Caki2 (cell line): Measurements from ENCODE around the gene STK24. TPM values are rescaled to one million over a fixed set of nuclear protein-coding genes. Genes with fewer than 3 reads are reported as not detected.

Experiments
- DNase-seq: peaks from one replicate; pipeline ENCODE4 v3.0.0-alpha.2; 2015; ENCODE audit warnings: low read depth
- in situ Hi-C: cut with HindIII; loops from 2 replicates; pipeline ENCODE4 v1.10.0; 2016; ENCODE audit warnings: low sequenced_read_pairs, low pct_unique_long_range_greater_than_20kb, mixed read lengths
- total RNA-seq: library from RNA; depleted of rRNA; stranded (reverse); fragments of >200 nt; shearing (Covaris generic); gene quantifications from 2 replicates; pipeline ENCODE4 v1.2.3, GENCODE V29; 2014; ENCODE audit warnings: low replicate concordance

The STK24 gene
- total RNA-seq, 1 experiment from 2014 or later, result 94.3 TPM

- in situ Hi-C loops, result no loop called here
Measured at GRCh38 chr13:98541701-98542203, 35.2 kb downstream of the STK24 start.

GRCh38 chr13:98541191-98541590 is 35.7 kb downstream of the STK24 start:
- no peak for DNase-seq
- in situ Hi-C loops, result no loop called here

More at GRCh38 chr13:98541701-98542203, 35.2 kb downstream of the STK24 start:
- DNase-seq, result no peak

DNA sequence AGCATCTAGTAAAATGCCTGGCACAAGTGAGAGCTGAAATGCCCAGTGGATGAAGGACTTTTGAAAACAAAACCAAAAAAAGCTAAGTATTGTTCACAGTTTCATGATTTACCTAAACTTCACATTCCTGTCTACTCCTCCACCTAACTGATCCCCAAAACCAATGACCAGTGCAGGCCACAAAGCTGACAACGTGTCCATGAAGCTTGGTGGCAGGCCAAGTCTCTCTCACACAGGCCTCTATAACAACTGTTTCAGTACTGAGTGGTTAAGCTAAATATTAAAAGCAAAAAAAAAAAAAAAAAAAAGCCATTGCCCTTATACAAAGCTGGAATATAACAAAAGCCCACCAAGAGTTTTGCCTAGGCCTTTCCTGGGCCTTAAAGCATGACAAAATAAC is 36.4 kb downstream of the STK24 start:
- in situ Hi-C loops, result no loop called here
- no peak for DNase-seq

DNA sequence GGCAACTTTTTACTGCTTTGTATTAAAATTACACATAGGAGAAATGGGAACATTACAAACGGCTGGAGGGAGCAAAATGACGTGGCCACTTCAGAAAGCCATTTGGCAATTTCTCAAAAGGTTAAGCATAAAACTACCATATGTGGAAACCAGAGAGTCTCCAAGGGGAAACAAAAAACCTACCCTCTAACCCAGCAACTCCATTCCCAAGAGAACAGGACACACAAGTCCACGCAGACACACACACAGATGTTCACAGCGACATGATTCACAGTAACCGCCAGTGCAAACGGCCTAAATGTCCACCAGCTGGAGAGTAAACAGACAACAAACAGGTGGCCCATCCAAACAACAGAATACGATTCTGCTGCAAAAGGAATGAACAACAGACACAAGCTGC is 37.2 kb downstream of the STK24 start:
- in situ Hi-C loops, result no loop called here
- DNase-seq, result no peak

- no peak for DNase-seq
- in situ Hi-C loops, result no loop called here
Measured at GRCh38 chr13:98538876-98539275, 38.0 kb downstream of the STK24 start.

DNA sequence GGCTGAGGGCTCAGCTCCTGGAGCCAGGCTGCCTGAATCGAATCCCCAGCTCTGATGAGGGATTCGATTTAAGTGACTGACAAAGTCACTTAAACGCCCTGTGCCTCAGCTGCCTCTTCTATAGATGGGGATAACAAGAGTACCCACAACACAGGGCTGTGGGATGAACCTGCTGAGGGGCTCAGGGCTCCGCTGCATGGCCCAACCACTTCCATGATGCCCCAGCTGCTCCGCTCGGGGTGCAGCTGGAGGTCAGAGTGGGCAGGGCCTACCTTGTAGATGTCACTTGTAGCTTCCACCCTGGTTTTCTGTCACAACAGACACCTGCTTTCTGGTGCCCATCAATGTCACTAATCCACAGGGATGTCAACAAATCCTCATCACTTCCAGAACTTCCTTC is 39.2 kb downstream of the STK24 start:
- in situ Hi-C loops, result no loop called here

GRCh38 chr13:98537306-98537705 is 39.6 kb downstream of the STK24 start:
- in situ Hi-C loops, result no loop called here
- no peak for DNase-seq

More for the DNA sequence above, 39.2 kb downstream of the STK24 start:
- DNase-seq, result no peak

DNA sequence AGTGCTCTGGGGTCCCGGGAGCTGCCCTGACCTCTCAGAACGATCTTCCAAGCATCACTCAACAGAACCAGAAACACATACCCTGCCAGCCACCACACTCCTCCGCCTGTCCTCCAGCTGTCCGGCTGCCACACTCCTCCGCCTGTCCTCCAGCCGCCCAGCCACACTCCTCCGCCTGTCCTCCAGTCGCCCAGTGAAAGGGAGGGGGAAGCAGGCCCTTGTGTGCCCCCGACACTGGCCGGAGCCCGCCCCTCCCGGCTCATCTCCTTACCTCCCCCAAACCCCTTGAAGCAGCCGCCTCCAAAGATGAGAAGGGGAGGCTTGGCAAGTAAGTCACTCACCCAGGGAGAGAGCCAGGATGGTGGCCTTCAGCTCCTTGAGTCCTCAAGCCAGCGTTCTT is 40.2 kb downstream of the STK24 start:
- in situ Hi-C loops, result no loop called here
- no peak for DNase-seq

GRCh38 chr13:98535501-98536354 is 41.2 kb downstream of the STK24 start:
- in situ Hi-C loops, result no loop called here
- DNase-seq, result no peak

DNA sequence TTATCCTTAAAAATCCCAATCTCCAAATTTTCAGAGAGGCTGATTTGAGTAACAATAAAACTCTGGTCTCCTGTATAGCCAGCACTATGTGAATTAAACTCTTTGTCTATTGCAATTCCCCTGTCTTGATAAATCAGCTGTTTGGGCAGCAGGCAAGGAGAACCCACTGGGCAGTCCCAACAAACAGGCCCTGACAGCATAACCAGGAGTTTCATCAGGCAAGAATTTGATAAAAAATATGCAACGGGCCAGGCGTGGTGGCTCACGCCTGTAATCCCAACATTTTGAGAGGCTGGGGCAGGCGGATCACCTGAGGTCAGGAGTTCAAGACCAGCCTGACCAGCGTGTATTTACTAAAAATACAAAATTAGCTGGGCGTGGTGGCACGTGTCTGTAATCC is 42.1 kb downstream of the STK24 start:
- DNase-seq, result no peak
- in situ Hi-C loops, result no loop called here

- in situ Hi-C loops, result no loop called here
- no peak for DNase-seq
Measured at GRCh38 chr13:98533912-98534311, 43.0 kb downstream of the STK24 start.

DNA sequence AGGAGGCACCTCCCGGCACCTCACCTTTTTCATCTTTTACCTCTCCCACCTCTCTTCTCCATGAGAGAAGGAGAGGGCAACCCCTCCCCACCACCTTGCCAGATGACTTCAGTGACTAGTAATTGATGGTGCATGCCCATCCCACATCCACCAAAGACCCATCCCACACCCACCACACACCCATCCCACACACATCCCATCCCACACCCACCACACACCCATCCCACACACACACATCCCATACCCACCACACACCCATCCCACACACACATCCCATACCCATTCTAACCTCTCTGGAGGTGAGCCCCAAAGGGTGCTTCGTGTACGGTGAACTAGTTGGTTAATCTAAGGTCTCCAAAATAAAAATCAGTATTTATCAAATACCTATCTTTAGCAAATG is 44.7 kb downstream of the STK24 start:
- no peak for DNase-seq
- in situ Hi-C loops, result no loop called here

GRCh38 chr13:98530217-98530616 is 46.7 kb downstream of the STK24 start:
- in situ Hi-C loops, result no loop called here
- no peak for DNase-seq

- in situ Hi-C loops, result no loop called here
Measured at GRCh38 chr13:98529171-98529570, 47.7 kb downstream of the STK24 start.

GRCh38 chr13:98528663-98529064 is 48.2 kb downstream of the STK24 start:
- DNase-seq, result no peak
- in situ Hi-C loops, result no loop called here

More at GRCh38 chr13:98529171-98529570, 47.7 kb downstream of the STK24 start:
- DNase-seq, result no peak

GRCh38 chr13:98527526-98527925 is 49.4 kb downstream of the STK24 start:
- in situ Hi-C loops, result no loop called here
- DNase-seq, result no peak

DNA sequence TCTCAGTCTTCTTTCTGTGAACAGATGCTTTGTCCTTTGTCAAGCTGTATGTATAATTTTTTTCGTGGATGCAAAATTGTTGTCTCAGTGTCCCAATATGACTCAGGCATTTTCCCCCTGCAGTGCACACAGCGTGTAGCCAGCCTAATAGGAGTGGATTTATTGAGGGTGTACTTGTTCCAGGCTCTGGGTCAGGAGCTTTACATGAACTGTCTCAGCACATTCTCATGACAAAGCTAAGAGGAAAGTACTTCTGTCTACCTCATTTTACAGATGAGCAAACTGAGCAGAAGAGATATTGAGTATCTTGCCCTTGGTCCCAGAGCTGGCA is 50.8 kb downstream of the STK24 start:
- DNase-seq, result no peak

GRCh38 chr13:98525456-98526181 is 51.3 kb downstream of the STK24 start:
- in situ Hi-C loops, result no loop called here
- no peak for DNase-seq

More for the DNA sequence above, 50.8 kb downstream of the STK24 start:
- in situ Hi-C loops, result no loop called here

- no peak for DNase-seq
- in situ Hi-C loops, result no loop called here
Measured at GRCh38 chr13:98524793-98525192, 52.1 kb downstream of the STK24 start.
